ENCODE results near the gene TRIM65.

Gene TRIM65

DNA sequence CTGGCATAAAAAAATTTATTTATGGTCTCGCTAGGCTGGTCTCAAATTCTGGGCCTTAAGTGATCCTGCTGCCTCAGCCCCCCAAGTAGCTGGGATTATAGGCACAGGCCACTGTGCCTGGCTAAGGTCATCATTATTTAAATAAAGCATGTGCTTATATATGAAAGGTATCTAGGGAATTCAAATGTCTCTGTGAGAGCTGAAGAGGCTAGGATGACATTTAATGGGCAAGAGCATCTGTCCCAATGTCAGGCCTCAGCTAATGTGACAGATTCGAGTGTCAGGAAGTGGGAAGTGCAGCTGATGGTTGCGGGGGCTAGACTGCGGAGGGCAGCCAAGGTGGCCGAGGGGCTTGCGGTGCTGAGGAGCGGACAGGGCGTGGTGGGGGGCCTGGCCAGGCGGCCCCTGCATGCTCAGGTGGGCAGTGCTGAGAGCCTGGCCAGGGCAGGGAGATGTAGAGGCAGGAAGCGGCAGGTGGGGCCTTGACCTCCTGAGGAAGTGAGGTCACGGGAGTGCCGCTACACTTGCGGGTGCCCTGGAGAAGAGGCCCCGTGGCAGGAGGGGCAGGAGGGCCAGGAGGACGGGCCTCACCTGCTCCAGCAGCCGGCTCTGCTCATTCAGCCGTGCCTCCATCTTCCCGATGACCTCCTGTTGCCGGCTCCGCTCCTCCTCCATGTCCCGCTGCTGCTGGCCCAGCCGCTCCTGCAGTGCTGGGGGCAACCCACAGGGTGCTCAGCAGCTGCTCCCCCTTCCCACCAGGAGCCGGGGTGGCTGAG lies 20.6 kb upstream of the TRIM65 start:
- DNase-seq, result no peak

DNA sequence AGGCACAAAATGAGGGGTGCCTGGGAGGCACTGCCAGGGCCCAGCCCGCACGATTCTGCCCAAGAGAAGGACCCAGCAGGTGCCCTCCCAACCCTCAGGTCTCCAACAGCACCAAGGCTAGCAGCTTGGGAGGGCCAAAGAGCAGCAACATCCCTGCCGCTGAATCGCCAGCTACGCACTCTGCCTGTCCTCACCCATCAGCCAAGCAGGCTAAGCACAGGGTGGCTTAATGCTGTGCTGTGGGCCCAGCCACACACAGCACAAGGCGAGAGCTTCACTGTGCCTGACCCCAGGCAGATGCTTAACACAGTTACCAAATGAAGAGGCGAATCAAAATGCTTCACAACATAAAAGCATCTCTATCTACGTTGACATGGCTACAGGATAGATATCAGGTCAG lies 18.5 kb upstream of the TRIM65 start:
- no peak for DNase-seq

DNA sequence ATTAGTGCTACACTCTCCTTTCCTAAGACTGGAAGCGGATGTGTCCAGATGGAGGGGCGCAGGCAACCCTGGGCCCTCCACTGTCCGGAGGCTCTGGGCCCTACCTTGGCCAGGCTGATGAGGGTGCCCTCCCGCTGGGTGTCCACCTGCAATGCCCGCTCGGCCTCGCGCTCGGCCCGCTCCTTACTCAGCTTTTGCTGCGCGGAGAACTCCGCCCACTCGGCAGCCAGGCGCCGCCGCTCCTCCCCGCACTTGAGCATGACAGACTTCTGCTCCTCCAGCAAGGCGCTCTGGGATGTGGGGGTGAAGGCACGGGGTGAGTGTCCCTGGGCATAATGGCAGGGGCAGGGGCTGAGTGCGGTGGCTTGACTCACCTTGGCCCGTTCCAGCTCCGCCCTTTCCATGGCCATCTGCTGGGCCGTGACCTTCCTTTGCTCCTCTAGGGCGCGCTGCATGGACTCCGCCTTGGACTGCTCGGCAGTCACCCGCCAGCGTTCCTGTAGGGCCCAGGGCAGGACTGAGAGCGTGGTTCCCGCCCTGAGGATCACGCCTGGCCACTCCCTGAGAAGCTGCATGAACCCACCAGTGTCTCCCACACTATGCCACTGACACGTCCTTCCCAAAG lies 18.0 kb upstream of the TRIM65 start:
- DNase-seq, result no peak

GRCh38 chr17:75913537-75914210 lies 16.9 kb upstream of the TRIM65 start:
- no peak for DNase-seq

DNA sequence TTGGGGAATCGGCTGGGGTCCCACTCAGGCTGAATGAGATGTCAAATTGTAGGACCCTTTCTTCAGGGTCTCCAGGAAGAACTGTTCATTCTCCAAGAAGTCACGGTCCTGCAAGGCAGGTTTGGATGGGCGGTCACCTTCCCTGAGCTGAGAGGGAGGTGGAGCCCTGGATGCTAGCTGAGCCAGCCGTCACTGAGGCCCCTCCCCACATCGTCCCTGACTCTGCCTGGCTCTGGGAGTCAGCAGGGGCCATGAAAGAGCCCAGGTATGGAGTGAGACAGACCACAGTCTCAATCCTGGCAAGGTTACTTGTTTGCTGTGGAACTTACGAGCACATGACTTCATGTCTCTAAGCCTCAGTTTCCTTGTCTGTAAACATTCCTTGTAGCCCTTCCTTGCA lies 13.9 kb upstream of the TRIM65 start:
- DNase-seq, result no peak

DNA sequence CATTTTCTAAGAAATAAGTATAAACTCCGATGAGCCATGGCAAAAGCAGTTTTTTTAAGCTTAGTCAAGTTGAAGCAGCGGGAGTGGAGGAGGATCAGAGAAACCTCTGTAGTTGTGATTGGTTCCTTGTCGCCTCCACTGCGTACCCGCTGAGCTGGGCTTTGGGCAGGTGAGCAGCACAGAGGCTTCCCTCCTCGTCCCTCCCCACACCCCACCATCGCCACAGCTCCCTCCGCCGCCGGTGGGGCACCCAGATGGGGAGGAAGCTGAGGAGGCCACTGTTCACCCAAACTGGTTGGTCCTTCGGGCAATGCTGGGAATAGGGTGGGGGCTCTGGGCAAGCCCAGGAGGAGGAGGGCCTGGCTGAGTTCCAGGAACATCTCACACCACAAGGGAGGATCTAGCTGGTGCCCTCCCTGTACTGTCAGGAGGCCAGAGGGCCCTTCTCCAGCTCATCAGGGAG lies 13.1 kb upstream of the TRIM65 start:
- no peak for DNase-seq

- no peak for DNase-seq
Observed at GRCh38 chr17:75909051-75909811, 12.5 kb upstream of the TRIM65 start.

DNA sequence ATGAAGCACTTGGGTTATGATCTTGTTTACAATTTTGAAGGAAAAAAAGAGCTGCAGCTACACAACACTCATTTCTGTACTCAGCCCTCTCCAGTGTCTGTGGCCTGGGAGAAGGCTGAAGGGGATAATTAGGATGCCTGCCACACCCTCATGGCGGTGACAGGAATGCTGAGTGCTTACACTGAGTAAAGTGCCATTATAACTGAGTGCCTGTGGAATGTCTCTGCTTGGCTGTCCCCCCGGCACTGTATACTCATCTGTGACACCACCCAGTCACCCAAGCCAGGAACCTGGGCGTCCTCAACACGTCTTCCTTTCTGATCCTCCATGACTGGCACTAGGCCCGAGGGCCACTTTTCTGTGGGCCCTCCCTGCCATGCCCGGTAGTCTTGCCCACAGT lies 11.4 kb upstream of the TRIM65 start:
- DNase-seq, result no peak

- DNase-seq, result no peak
Observed at GRCh38 chr17:75906143-75906884, 9.6 kb upstream of the TRIM65 start.

GRCh38 chr17:75904749-75905521 lies 8.2 kb upstream of the TRIM65 start, which contains the start of gene MRPL38:
Gene MRPL38, minus strand, starts transcription at chr17:75904884. Its CDS starts 9 bp downstream, at chr17:75904875.
- DNase-seq, result peak; percentile 93

DNA sequence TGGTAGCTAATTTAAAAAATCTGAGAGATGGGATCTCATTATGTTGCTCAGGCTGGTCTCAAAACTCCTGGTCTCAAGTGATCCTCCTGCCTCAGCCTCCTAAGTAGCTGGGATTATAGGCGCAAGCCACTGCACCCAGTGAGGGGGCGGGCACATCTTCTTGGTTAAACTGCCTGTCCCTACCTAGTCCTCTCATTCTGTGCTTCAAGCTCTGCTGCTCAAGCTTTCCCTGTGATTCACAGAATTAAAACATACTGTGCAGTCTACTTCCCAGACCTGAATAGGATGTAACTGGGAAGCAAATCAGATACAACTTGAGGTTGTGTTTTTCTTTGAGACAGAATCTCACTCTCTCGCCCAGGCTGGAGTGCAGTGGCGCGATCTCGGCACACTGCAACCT lies 5.7 kb upstream of the TRIM65 start:
- DNase-seq, result no peak

DNA sequence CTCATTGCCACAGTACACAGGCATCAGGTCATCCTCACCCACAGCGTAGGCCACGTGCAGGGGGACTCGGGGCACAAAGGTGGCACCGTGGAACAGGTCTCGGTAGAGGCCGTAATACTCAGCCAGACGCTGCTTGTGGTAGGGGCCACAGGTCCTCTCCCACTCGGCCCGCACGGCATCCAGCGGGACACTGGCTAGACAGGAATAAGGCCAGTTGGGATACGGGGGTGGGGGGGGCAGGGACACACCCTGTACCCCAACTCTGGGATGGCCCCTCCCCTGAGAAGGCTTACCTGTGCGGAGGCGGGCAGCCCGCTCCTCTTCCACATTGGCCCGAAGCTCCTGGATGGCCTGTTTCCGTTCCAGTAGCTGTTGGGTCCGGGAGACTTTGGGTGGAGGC lies 5.0 kb upstream of the TRIM65 start:
- no peak for DNase-seq

DNA sequence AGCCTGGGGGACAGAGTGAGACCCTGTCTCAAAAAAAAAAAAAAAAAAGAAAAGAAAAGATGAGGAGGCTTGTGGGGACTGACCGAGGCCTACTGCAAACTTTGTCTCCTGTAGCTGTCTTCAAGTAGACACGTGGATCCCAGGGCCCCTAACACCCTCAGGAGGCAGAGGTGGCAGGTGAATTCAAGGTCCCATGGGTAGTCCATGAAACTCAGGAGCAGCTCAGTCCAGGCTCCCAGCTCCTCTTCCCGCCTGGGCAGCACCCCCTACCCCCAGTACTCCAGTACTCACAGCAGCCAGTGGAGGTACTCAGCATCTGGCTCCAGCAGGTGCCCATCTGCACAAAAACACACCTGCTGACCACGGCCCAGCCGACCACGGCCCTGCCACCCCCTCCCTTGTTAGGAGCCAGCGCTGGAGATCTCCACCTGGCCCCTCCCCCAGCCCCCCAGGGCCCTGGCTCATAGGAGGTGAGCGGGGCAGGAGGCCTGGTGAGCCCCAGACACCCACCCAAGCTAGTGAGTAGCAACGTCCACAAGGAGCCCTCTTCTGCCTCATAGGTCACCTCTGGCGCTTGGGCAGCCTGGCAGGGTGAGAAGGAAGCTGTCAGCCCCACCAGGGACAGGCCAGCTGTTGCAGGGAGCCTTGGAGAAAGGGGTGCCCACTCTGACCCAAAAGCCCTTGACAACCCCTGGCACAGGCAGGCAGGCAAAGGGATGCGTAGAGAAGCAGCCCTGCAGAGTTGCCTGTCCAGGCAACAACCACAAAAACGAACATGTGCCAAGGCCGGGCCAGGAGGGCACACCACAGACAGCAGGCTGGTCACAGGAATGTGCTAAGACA lies 4.2 kb upstream of the TRIM65 start:
- no peak for DNase-seq

- DNase-seq, result no peak
Observed at GRCh38 chr17:75899767-75900468, 3.2 kb upstream of the TRIM65 start.

GRCh38 chr17:75899353-75899752 lies 2.6 kb upstream of the TRIM65 start:
- no peak for DNase-seq

- no peak for DNase-seq
Observed at GRCh38 chr17:75898791-75899190, 2.0 kb upstream of the TRIM65 start.

- no peak for DNase-seq
Observed at GRCh38 chr17:75898065-75898464, 1.3 kb upstream of the TRIM65 start.

GRCh38 chr17:75897160-75898019 lies 639 bp upstream of the TRIM65 start:
- no peak for DNase-seq
